ENCODE results near the gene ZDHHC4. TPM values are rescaled to one million over a fixed set of nuclear protein-coding genes. Genes with fewer than 3 reads are reported as not detected.

ZDHHC4 gene
- total and polyA plus RNA-seq, 8 donors, result 4.1 to 78.4 (median 43.9) TPM

DNA sequence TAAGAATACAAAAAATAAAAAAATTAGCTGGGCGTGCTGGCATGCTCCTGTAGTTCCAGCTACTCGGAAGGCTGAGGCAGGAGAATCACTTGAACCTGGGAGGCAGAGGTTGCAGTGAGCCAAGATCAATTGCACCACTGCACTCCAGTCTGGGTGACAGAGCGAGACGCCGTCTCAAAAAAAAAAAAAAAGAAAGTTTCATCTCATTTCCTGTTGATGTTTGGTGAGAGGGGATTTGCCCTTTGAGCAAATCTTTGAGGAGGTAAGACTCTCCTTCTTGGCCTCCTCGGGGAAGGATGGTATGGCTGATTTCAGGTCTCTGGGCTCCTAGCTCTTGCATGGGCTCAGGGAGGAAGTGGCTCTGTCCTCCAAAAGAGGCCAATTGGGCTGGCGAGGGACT is 22.4 kb upstream of the ZDHHC4 start:
- intact Hi-C loops (cut with DNase I; ENCODE audit: low total_unique reads), result no loop called here
- Histone ChIP-seq H3K27ac (no peak overlapping the region), H3K4me3 (no peak overlapping the region), H3K9me3 (no peaks in the 10 kb centered on the region), H3K36me3 (no peaks in the 10 kb centered on the region), H3K27me3 (peaks cover 0 to 10% (median 2%) of the 10 kb centered on the region in 3 donors), H3K4me1 (no peaks in the 10 kb centered on the region)
- TF ChIP-seq POLR2AphosphoS5 (IDR thresholded peaks at IDR 0.05) (no peak), EP300 (IDR thresholded peaks at IDR 0.05) (no peak), POLR2A (IDR thresholded peaks at IDR 0.05) (no peak)
- TF ChIP-seq, protein P1, sequence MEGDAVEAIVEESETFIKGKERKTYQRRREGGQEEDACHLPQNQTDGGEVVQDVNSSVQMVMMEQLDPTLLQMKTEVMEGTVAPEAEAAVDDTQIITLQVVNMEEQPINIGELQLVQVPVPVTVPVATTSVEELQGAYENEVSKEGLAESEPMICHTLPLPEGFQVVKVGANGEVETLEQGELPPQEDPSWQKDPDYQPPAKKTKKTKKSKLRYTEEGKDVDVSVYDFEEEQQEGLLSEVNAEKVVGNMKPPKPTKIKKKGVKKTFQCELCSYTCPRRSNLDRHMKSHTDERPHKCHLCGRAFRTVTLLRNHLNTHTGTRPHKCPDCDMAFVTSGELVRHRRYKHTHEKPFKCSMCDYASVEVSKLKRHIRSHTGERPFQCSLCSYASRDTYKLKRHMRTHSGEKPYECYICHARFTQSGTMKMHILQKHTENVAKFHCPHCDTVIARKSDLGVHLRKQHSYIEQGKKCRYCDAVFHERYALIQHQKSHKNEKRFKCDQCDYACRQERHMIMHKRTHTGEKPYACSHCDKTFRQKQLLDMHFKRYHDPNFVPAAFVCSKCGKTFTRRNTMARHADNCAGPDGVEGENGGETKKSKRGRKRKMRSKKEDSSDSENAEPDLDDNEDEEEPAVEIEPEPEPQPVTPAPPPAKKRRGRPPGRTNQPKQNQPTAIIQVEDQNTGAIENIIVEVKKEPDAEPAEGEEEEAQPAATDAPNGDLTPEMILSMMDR (IDR thresholded peaks at IDR 0.05), result no peak
- WGBS, 5 donors, result 67 to 79% (median 78%) methylated on average over 7 of the region's 7 CpGs
- DNase-seq, result no peak

DNA sequence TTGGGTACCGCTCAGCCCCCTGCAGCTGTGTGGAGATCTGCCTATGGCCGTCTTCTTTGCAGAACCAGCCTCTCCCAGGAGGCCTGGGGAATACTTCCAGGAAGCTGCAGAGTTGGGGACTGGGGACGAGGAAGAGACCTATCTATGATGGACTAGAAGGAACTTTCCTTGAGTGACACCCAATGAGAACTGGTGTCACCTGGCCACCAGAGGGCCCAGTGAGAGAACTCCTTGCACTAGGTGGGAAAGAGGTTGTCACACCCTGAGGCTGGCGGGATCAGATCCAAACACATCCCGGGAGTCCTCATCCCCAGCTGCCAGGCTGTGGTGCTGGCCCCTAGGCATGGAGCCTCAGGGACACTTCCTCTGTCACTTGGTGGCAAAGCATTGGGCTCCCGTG is 21.1 kb upstream of the ZDHHC4 start:
- intact Hi-C loops (cut with DNase I; ENCODE audit: low total_unique reads), result no loop called here
- Histone ChIP-seq H3K4me1 (no peaks in the 10 kb centered on the region), H3K36me3 (no peaks in the 10 kb centered on the region), H3K4me3 (no peak overlapping the region), H3K27me3 (peaks cover 0 to 11% (median 3%) of the 10 kb centered on the region in 3 donors), H3K27ac (no peak overlapping the region), H3K9me3 (no peaks in the 10 kb centered on the region)
- peak; percentile 27 to 39 for DNase-seq
- 46 to 69% (median 50%) methylated on average over 5 to 6 of the region's 6 CpGs for whole genome bisulfite sequencing, 5 donors
- no peak for TF ChIP-seq EP300 (IDR thresholded peaks at IDR 0.05)
- TF ChIP-seq POLR2AphosphoS5 (IDR thresholded peaks at IDR 0.05), result no peak
- TF ChIP-seq, protein P1 (IDR thresholded peaks at IDR 0.05), result no peak
- no peak for TF ChIP-seq POLR2A (IDR thresholded peaks at IDR 0.05)

DNA sequence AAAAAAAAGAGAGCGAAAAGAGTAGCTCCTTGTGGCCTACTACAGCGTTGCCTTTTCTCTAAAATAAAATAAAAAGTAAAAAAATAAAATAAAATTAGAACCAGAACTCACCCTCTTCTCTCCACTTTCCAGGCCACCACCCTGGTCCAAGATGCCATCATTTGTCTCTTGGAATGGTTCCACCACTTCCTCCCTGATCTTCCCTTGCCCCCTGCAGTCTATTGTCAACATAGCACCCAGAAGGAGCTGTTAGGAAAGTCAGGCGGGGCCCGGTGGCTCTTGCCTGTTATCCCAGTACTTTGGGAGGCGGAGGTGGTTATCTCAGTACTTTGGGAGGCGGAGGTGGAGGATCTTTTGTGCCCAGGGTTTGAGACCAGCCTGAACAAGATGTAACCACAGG is 18.4 kb upstream of the ZDHHC4 start:
- Histone ChIP-seq H3K27ac (no peak overlapping the region), H3K36me3 (no peaks in the 10 kb centered on the region), H3K4me3 (no peak overlapping the region), H3K27me3 (peaks cover 0 to 10% (median 3%) of the 10 kb centered on the region in 3 donors), H3K9me3 (no peaks in the 10 kb centered on the region), H3K4me1 (no peaks in the 10 kb centered on the region)
- peak in 1 of 2 donors; percentile 44 for DNase-seq
- WGBS, 5 donors, result 45 to 59% (median 49%) methylated on average over 6 of the region's 6 CpGs
- intact Hi-C loops (cut with DNase I; ENCODE audit: low total_unique reads), result no loop called here
- TF ChIP-seq POLR2A (IDR thresholded peaks at IDR 0.05), result no peak
- TF ChIP-seq EP300 (IDR thresholded peaks at IDR 0.05), result no peak
- TF ChIP-seq POLR2AphosphoS5 (IDR thresholded peaks at IDR 0.05), result no peak
- TF ChIP-seq, protein P1 (IDR thresholded peaks at IDR 0.05), result no peak

DNA sequence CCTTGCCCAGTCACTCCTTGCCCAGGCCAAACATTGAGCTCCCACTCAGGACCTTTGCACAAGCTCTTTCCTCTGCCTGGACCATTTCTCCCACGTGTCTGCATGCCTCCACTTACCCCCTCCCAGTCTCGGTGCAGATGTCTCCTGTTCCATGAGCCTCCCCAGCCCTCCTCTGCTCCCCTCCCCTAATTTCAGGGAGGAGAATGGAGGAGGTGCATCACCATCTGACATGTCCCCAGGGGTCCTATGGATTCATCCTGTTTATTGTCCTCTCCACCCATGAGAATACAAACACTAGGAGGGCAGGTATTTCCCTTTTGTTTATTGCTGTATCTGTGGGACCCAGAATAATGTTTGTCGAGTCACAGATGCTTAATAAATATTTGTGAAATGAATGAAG is 17.4 kb upstream of the ZDHHC4 start:
- no peak for TF ChIP-seq EP300 (IDR thresholded peaks at IDR 0.05)
- TF ChIP-seq POLR2A (IDR thresholded peaks at IDR 0.05), result no peak
- TF ChIP-seq, protein P1 (IDR thresholded peaks at IDR 0.05), result no peak
- no peak for TF ChIP-seq POLR2AphosphoS5 (IDR thresholded peaks at IDR 0.05)
- H3K4me1 ChIP-seq, result no peaks in the 10 kb centered on the region
- intact Hi-C loops (cut with DNase I; ENCODE audit: low total_unique reads), result no loop called here
- H3K9me3 ChIP-seq, result no peaks in the 10 kb centered on the region
- no peak overlapping the region for H3K4me3 ChIP-seq
- H3K27ac ChIP-seq, result no peak overlapping the region
- H3K36me3 ChIP-seq, result no peaks in the 10 kb centered on the region
- no peak for DNase-seq
- WGBS, 5 donors, result 29 to 37% (median 32%) methylated on average over 3 of the region's 3 CpGs
- peaks cover 0 to 10% (median 3%) of the 10 kb centered on the region in 3 donors for H3K27me3 ChIP-seq
